SU-DHL-6 (cell line): Measurements from ENCODE around the gene GULP1.

Experiments
- CTCF ChIP-seq: fragments of 200-600 bp; sonication (generic); IDR thresholded peaks from one replicate; pipeline ENCODE4 v1.5.1; 2017; ENCODE audit warnings: antibody characterized with exemption, mild to moderate bottlenecking, low read length, moderate library complexity; ENCODE audit not compliant: insufficient read depth, poor library complexity, severe bottlenecking
- EZH2phosphoT487 ChIP-seq: fragments of 200-600 bp; sonication (generic), shearing (Covaris generic); conservative IDR thresholded peaks from 2 replicates; pipeline ENCODE4 v1.6.1; 2018; ENCODE audit warnings: mild to moderate bottlenecking, antibody characterized with exemption, low read length, moderate library complexity, mixed read lengths

GRCh38 chr2:188332619-188333018 is 40.9 kb downstream of the GULP1 start:
- TF ChIP-seq EZH2phosphoT487 (no peak), CTCF (no peak)
